GM19467 (cell line): ENCODE measurements around the gene RPL37.
A peak's percentile ranks its signal among the peaks of the same experiment; 100 is the strongest.
"Not testable (repeated sequence)": the region's sequence is repeated elsewhere in the genome, so short reads cannot be mapped to it uniquely, and the experiment has no call there.

ENCODE experiments used
- ATAC-seq: cut with Tn5 transposase; IDR thresholded peaks from one replicate; pipeline ENCODE4 v1.9.1; 2021; ENCODE audit warnings: mild to moderate bottlenecking, moderate library complexity; ENCODE audit not compliant: unreplicated experiment

RPL37 gene

GRCh38 chr5:40834849-40835787, at the start of gene RPL37:
RPL37 (minus strand) TSS chr5:40835222; CDS start chr5:40835185, 37 bp downstream.
- ATAC-seq: peak; percentile 96

DNA sequence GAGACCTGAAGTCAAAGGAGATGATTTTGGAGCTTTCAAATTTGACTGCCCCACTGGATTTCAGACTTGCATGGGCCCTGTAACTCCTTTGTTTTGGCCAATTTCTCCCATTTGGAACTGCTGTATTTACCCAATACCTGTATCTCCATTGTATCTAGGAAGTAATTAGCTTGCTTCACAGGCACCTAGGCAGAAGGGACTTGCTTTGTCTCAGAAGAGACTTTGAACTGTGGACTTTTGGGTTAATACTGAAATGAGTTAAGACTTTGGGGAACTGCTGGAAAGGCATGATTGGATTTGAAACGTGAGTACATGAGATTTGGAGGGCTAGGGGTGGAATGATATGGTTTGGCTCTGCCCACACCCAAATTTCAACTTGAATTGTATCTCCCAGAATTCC, 48.0 kb upstream of the RPL37 start:
- ATAC-seq: not testable (repeated sequence)

DNA sequence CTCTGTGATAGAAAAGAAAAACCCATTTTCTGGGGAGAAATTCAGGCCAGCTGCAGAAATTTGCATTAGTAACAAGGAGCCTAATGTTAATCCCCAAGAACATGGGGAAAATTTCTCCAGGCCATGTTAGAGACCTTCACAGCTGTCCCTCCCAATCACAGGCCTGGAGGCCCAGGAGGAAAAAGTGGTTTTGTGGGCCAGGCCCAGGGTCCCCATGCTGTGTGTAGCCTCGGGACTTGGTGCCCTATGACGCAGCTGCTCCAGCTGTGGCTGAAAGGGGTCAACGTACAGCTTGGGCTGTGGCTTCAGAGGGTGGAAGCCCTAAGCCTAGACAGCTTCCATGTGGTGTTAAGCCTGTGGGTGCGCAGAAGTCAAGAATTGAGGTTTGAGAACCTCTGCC, 47.3 kb upstream of the RPL37 start:
- ATAC-seq: no peak

GRCh38 chr5:40879163-40879942, 44.3 kb upstream of the RPL37 start:
- no peak for ATAC-seq

DNA sequence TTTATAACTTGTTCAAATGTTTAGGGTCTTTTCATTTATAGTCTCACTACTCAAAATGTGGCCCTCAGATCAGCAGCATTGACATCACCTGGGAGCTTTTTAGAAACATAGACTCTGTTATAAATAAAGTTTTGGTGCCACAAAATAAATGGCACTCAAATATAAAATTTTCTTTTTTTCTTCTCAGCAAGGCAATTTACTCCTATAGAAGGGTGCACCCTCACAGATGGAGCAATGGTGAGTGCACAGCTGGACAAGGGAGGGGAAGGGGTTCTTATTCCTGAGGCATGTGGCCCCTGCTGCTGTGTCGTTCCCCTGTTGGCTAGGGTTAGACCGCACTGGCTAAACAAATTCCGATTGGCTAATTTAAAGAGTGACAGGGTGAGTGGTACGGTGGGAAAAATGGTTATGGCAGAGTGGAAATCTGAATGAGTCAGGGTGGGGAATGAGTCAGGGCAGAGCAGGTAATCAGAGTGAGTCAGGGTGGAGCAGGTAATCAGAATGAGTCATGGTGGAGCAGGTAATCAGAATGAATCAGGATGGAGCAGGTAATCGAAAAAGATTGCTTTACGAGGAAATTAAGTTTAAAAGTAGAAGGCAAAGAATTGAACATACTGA, 42.5 kb upstream of the RPL37 start:
- no peak for ATAC-seq

GRCh38 chr5:40875958-40876357, 40.9 kb upstream of the RPL37 start:
- no peak for ATAC-seq

- ATAC-seq: no peak
Measured at GRCh38 chr5:40873286-40873880, 38.4 kb upstream of the RPL37 start.

GRCh38 chr5:40872253-40872652, 37.2 kb upstream of the RPL37 start:
- not testable (repeated sequence) for ATAC-seq

- no peak for ATAC-seq
Measured at GRCh38 chr5:40871177-40871576, 36.2 kb upstream of the RPL37 start.

GRCh38 chr5:40869384-40869783, 34.4 kb upstream of the RPL37 start:
- no peak for ATAC-seq

DNA sequence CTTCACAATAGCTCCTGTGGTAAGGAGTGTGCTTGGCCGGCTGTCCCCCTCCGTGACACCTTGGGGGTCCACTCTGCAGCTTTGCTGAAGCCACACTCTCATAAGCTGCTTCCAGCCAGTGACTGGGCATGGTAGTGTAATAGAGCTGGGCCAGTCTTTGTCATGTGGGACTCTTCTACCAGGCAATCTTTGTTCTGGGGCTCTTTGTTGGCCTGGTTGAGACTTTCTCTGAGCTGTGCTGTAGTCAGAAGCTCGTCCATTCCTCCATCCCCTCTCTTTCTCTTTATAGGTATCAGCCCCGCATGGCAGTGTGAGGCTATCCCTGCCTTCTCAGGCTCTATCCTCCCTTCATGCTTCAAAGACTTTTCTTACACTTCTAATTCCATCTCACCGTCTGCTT, 31.8 kb upstream of the RPL37 start:
- no peak for ATAC-seq

DNA sequence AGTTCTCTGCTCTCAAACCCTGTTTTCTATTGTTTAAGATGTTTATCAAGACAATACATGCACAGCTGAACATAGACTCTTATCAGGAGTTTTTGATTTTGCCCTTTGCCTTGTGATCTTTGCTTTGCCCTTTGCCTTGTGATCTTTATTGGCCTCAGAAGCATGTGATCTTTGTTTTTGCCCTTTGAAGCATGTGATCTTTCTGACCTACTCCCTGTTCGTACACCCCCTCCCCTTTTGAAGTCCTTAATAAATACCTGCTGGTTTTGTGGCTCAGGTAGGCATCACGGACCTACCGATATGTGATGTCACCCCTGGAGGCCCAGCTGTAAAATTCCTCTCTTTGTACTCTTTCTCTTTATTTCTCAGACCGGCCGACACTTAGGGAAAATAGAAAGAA, 30.0 kb upstream of the RPL37 start:
- not testable (repeated sequence) for ATAC-seq

- no peak for ATAC-seq
Measured at GRCh38 chr5:40860711-40861110, 25.7 kb upstream of the RPL37 start.

- ATAC-seq: no peak
Measured at GRCh38 chr5:40853632-40854192, 18.7 kb upstream of the RPL37 start.

- ATAC-seq: no peak
Measured at GRCh38 chr5:40847525-40847924, 12.5 kb upstream of the RPL37 start.

- no peak for ATAC-seq
Measured at GRCh38 chr5:40846371-40846770, 11.3 kb upstream of the RPL37 start.

DNA sequence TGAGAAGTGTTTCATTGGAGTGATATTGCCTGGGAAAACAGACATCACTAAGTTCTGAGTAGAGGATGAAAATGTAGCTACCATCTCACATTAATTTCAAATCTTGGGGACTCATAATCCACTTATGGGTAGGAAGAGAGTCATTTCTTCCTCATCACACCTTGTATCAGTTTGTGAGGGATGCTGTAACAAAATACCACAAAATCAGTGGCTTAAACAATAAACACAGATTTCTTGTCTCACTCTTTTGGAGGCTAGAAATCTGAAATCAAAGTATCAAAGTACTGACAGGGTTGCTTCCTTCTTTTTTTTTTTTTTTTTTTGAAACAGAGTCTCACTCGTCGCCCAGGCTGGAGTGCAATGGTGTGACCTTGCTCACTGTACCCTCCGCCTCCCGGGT, 9.5 kb upstream of the RPL37 start:
- no peak for ATAC-seq

GRCh38 chr5:40842351-40842750, 7.3 kb upstream of the RPL37 start:
- ATAC-seq: no peak

DNA sequence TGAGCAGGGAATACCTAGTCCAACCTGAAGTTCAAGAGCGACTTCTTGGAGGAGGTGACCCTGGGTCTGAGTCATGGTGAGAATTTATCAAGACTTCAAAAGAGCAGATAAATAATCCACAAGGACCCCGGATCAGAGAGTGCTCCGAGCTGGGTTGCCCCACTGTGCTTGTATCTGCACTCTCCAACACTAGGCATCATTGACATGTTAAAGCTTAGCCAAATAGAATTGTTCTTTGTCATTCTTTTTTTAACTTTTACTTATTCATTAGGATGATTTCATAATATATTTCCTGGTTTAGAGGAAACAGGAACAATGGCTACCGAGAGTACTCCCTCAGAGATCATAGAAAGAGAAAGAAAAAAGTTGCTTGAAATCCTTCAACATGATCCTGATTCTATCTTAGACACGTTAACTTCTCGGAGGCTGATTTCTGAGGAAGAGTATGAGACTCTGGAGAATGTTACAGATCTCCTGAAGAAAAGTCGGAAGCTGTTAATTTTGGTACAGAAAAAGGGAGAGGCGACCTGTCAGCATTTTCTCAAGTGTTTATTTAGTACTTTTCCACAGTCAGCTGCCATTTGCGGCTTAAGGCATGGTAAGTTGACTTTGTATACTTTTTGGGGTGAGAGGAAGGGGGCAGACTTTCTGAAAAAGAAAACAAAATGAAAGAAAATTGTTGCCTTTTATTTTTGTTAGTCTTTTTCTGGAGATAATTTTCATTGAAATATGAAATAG, 6.2 kb upstream of the RPL37 start, which contains the start of gene CARD6:
Gene CARD6 (plus strand): TSS at position 300 of the 738 bp plus-strand sequence. CDS start 16 bp downstream, at position 316.
- ATAC-seq: no peak

- no peak for ATAC-seq
Measured at GRCh38 chr5:40838086-40838485, 3.1 kb upstream of the RPL37 start.
